HCT116 (cell line): Measurements from ENCODE around the gene G0S2. TPM values are rescaled to one million over a fixed set of nuclear protein-coding genes. Genes with fewer than 3 reads are reported as not detected.
A peak's percentile ranks its signal among the peaks of the same experiment; 100 is the strongest.

ENCODE experiments used
- ATAC-seq: fragments of 200-7000 bp; cut with Tn5 transposase; 2 replicates; pipeline ENCODE4 v1.9.1; 2020; ENCODE audit warnings: mild to moderate bottlenecking, moderate library complexity
- BruUV-seq: library from RNA; stranded (reverse); fragments of 400-500 nt; replicated peaks from 2 replicates; lab custom pipeline; 2021; lab: Mats Ljungman, UMichigan
- CTCF ChIA-PET: fragments of 300-600 bp; sonication (Branson Sonifier 250); formaldehyde crosslinking; loops from one replicate; lab custom pipeline; 2021; ENCODE audit warnings: antibody characterized with exemption; lab: Charles Lee
- POLR2A ChIA-PET: fragments of 300-600, 350-600 bp; sonication (Branson Sonifier 250); formaldehyde crosslinking; loops from one replicate; lab custom pipeline; 2021; ENCODE audit warnings: antibody characterized with exemption; lab: Charles Lee
- RAD21 ChIA-PET, 2 experiments: fragments of 300-600 bp; sonication (Branson Sonifier 250); formaldehyde crosslinking; loops; one replicate each; lab custom pipeline; 2023; ENCODE audit warnings: low total read pairs in 2 of 2; ENCODE audit not compliant: uncharacterized antibody in 2 of 2, unreplicated experiment in 2 of 2, low non-redundant PET in 1 of 2; lab: Charles Lee
- DNase-seq: peaks from one replicate; pipeline ENCODE4 v3.0.0-alpha.2; 2010; ENCODE audit warnings: low read depth, low spot score
- H2AFZ ChIP-seq: fragments of 200-600 bp; shearing (Covaris generic), sonication (generic); 2 replicates; pipeline ENCODE4 v1.6.1; 2017; ENCODE audit warnings: low read depth, mixed run types, mixed read lengths, antibody characterized with exemption, low read length; ENCODE audit not compliant: poor library complexity, severe bottlenecking
- H3K27ac ChIP-seq: 2 replicates; pipeline ENCODE4 v1.5.1; 2012; ENCODE audit warnings: low read depth, low read length
- H3K27me3 ChIP-seq: fragments of 200-600 bp; sonication (generic); 2 replicates; pipeline ENCODE4 v1.6.1; 2016; ENCODE audit warnings: mixed run types, low read length, mixed read lengths; ENCODE audit not compliant: insufficient read depth
- H3K36me3 ChIP-seq, 2 experiments: fragments of 200-500 bp in 1 of 2; fragments of 200-600 bp in 1 of 2; sonication (Bioruptor generic) in 1 of 2; sonication (generic) in 1 of 2; 2 replicates each; pipeline versions ENCODE4 v1.5.1 to v1.6.1; 2014 to 2016; ENCODE audit warnings: low read length in 2 of 2, inconsistent platforms in 1 of 2, mixed read lengths in 1 of 2, mixed run types in 1 of 2; ENCODE audit not compliant: insufficient read depth in 2 of 2, control insufficient read depth in 1 of 2
- H3K4me1 ChIP-seq, 2 experiments: fragments of 200-600 bp in 1 of 2; sonication (generic) in 1 of 2; 2 replicates each; pipeline versions ENCODE4 v1.5.1 to v1.6.1; 2012 to 2017; ENCODE audit warnings: low read length in 2 of 2, inconsistent platforms in 1 of 2, mild to moderate bottlenecking in 1 of 2, mixed read lengths in 1 of 2, mixed run types in 1 of 2, moderate library complexity in 1 of 2; ENCODE audit not compliant: insufficient read depth in 2 of 2, control insufficient read depth in 1 of 2
- H3K4me2 ChIP-seq: fragments of 200-600 bp; sonication (generic); 2 replicates; pipeline ENCODE4 v1.6.1; 2017; ENCODE audit warnings: mixed run types, low read length, mixed read lengths
- H3K4me3 ChIP-seq, 2 experiments: fragments of 200-600 bp in 1 of 2; sonication (generic) in 1 of 2; replicated peaks in 1 of 2; 2 replicates each; pipeline ENCODE4 v1.5.1; 2011 to 2016; ENCODE audit warnings: low read length in 2 of 2, control low read depth in 1 of 2, low read depth in 1 of 2, mild to moderate bottlenecking in 1 of 2, mixed read lengths in 1 of 2, mixed run types in 1 of 2
- H3K79me2 ChIP-seq: fragments of 200-600 bp; sonication (generic); 2 replicates; pipeline ENCODE4 v1.6.1; 2017; ENCODE audit warnings: mild to moderate bottlenecking, mixed run types, low read length, moderate library complexity, mixed read lengths; ENCODE audit not compliant: insufficient read depth
- H3K9ac ChIP-seq: fragments of 200-600 bp; sonication (generic); 2 replicates; pipeline ENCODE4 v1.6.1; 2016; ENCODE audit warnings: low read length, mixed read lengths
- H3K9me2 ChIP-seq: fragments of 200-600 bp; sonication (generic), shearing (Covaris generic); 2 replicates; pipeline ENCODE4 v1.6.1; 2017; ENCODE audit warnings: mixed run types, mild to moderate bottlenecking, moderate library complexity; ENCODE audit not compliant: insufficient read depth
- H3K9me3 ChIP-seq, 2 experiments: fragments of 200-500 bp in 1 of 2; fragments of 200-600 bp in 1 of 2; sonication (Bioruptor generic) in 1 of 2; sonication (generic) in 1 of 2; 2 replicates each; pipeline ENCODE4 v1.6.1; 2014 to 2017; ENCODE audit warnings: low read length in 2 of 2, mixed read lengths in 2 of 2, inconsistent platforms in 1 of 2, low read depth in 1 of 2, mild to moderate bottlenecking in 1 of 2, mixed run types in 1 of 2, moderate library complexity in 1 of 2; ENCODE audit not compliant: control insufficient read depth in 1 of 2, insufficient read depth in 1 of 2
- H4K20me1 ChIP-seq: fragments of 200-600 bp; sonication (generic), shearing (Covaris generic); 2 replicates; pipeline ENCODE4 v1.6.1; 2017; ENCODE audit warnings: mixed run types, mild to moderate bottlenecking, moderate library complexity; ENCODE audit not compliant: insufficient read depth
- CEBPB ChIP-seq: IDR thresholded peaks from 2 replicates; pipeline ENCODE4 v1.6.1; 2012; ENCODE audit warnings: low read depth
- EGR1 ChIP-seq: IDR thresholded peaks from 2 replicates; pipeline ENCODE4 v1.6.1; 2012; ENCODE audit warnings: low read depth
- ELF1 ChIP-seq: IDR thresholded peaks from 2 replicates; pipeline ENCODE4 v1.6.1; 2012; ENCODE audit warnings: low read depth, borderline replicate concordance
- EZH2 ChIP-seq: fragments of 200-600 bp; sonication (generic); IDR thresholded peaks from 2 replicates; pipeline ENCODE4 v1.6.1; 2017; ENCODE audit warnings: antibody characterized with exemption, mixed run types
- FOSL1 ChIP-seq: IDR thresholded peaks from 2 replicates; pipeline ENCODE4 v1.6.1; 2012; ENCODE audit warnings: low read depth
- JUND ChIP-seq: IDR thresholded peaks from 2 replicates; pipeline ENCODE4 v1.6.1; 2012
- POLR2A ChIP-seq: IDR thresholded peaks from 2 replicates; pipeline ENCODE4 v1.7.0; 2011; ENCODE audit warnings: borderline replicate concordance; ENCODE audit not compliant: insufficient read depth, insufficient read length; ENCODE audit errors: extremely low read depth
- SIN3A ChIP-seq: IDR thresholded peaks from 2 replicates; pipeline ENCODE4 v1.6.1; 2012; ENCODE audit warnings: low read depth
- SP1 ChIP-seq: IDR thresholded peaks from 2 replicates; pipeline ENCODE4 v1.6.1; 2012; ENCODE audit warnings: low read depth
- SRF ChIP-seq: IDR thresholded peaks from 2 replicates; pipeline ENCODE4 v1.6.1; 2012; ENCODE audit warnings: low read depth
- YY1 ChIP-seq: IDR thresholded peaks from 2 replicates; pipeline ENCODE4 v1.6.1; 2011; ENCODE audit warnings: low read length, low read depth, moderate library complexity, mild to moderate bottlenecking; ENCODE audit not compliant: insufficient replicate concordance; ENCODE audit errors: extremely low read depth
- ZFX ChIP-seq: fragments of 450-650 bp; IDR thresholded peaks from 2 replicates; pipeline ENCODE4 v1.6.1; 2017
- ZNF274 ChIP-seq: fragments of 200-500 bp; sonication (Bioruptor generic); IDR thresholded peaks from 2 replicates; pipeline ENCODE4 v1.6.1; 2014; ENCODE audit warnings: mild to moderate bottlenecking, low read depth, low read length, inconsistent platforms
- intact Hi-C: fragments of 100-400 bp; cut with micrococcal nuclease; formaldehyde crosslinking; loops from 2 replicates; pipeline ENCODE4 v1.10.0; 2022
- total RNA-seq: library from RNA; stranded (reverse); gene quantifications from one replicate; pipeline ENCODE4 v1.2.1, GENCODE V29; 2021; ENCODE audit not compliant: unreplicated experiment
- TF ChIP-seq, protein P1 (sequence below), 3 experiments: fragments of 200-600 bp in 1 of 3; sonication (generic) in 1 of 3; IDR thresholded peaks in 2 of 3; conservative IDR thresholded peaks in 1 of 3; 2 replicates each; pipeline ENCODE4 v1.5.1; 2012 to 2017; ENCODE audit warnings: low read depth in 2 of 3, low read length in 2 of 3, antibody characterized with exemption in 1 of 3, borderline replicate concordance in 1 of 3, control low read depth in 1 of 3, mild to moderate bottlenecking in 1 of 3, mixed read lengths in 1 of 3, mixed run types in 1 of 3, moderate library complexity in 1 of 3; ENCODE audit not compliant: insufficient read depth in 1 of 3
- TF ChIP-seq, protein P2 (sequence below): IDR thresholded peaks from 2 replicates; pipeline ENCODE4 v1.6.1; 2012; ENCODE audit warnings: low read depth

The G0S2 gene
- total RNA-seq, 1 experiment from 2014 or later: not detected

DNA sequence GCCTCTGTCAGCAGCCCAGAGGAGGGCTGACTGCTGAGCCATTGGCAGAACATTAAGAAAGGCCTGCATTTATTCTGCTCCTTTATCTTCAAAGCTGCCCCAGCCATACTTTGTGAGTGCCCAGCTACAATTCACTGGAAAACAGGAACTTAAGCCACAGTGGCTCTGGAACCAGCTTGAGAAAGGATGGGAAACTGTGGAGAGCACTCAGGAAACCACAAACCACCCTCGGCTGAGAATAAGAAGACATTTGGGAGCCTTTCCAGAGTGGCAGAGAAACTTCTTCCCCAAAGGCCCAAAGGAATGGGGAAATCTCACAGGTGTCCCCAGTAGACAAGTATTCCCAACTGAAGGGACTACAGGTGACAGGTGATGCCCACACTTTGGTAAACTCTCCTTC, 24.8 kb upstream of the G0S2 start:
- Histone ChIP-seq H3K27me3 (no peaks in the 10 kb centered on the region), H3K27ac (0 out of 2 replicates have a peak overlapping the region, but pooled peaks have one; percentile 46), H3K36me3 (peaks cover 0 to 7% of the 10 kb centered on the region in 2 experiments; a peak in 1 of 4 replicates), H3K9ac (peak overlapping the region; percentile 72), H3K4me1 (peaks cover 58 to 82% of the 10 kb centered on the region in 2 experiments), H2AFZ (no peak overlapping the region), H3K4me3 (peak overlapping the region in 1 of 2 experiments; percentile 57; a peak in 3 of 4 replicates), H4K20me1 (no peaks in the 10 kb centered on the region), H3K9me3 (no peaks in the 10 kb centered on the region), H3K4me2 (peak overlapping the region; percentile 88), H3K9me2 (no peaks in the 10 kb centered on the region)
- no peak for DNase-seq
- intact Hi-C loops: no loop called here
- ATAC-seq: no peak
- POLR2A ChIA-PET: interaction anchor here (1.5 kb wide), 1 partner anchor 84 kb away, joined by 3 read pairs; no protein-coding TSS in a partner anchor
- no peak for TF ChIP-seq ZFX
- TF ChIP-seq EZH2: no peak
- no peak for TF ChIP-seq FOSL1
- TF ChIP-seq SIN3A: no peak
- TF ChIP-seq YY1: no peak
- TF ChIP-seq ZNF274: no peak
- TF ChIP-seq EGR1: no peak
- no peak for TF ChIP-seq SRF
- TF ChIP-seq, protein P1, sequence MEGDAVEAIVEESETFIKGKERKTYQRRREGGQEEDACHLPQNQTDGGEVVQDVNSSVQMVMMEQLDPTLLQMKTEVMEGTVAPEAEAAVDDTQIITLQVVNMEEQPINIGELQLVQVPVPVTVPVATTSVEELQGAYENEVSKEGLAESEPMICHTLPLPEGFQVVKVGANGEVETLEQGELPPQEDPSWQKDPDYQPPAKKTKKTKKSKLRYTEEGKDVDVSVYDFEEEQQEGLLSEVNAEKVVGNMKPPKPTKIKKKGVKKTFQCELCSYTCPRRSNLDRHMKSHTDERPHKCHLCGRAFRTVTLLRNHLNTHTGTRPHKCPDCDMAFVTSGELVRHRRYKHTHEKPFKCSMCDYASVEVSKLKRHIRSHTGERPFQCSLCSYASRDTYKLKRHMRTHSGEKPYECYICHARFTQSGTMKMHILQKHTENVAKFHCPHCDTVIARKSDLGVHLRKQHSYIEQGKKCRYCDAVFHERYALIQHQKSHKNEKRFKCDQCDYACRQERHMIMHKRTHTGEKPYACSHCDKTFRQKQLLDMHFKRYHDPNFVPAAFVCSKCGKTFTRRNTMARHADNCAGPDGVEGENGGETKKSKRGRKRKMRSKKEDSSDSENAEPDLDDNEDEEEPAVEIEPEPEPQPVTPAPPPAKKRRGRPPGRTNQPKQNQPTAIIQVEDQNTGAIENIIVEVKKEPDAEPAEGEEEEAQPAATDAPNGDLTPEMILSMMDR (IDR thresholded peaks at IDR 0.05 in 2 of 3, conservative IDR thresholded peaks at IDR 0.05 in 1 of 3; ENCODE audit: borderline replicate concordance in 1 of 3, insufficient read depth in 1 of 3, low read depth in 2 of 3, low read length in 2 of 3): no peak
- TF ChIP-seq JUND: no peak
- TF ChIP-seq, protein P2, sequence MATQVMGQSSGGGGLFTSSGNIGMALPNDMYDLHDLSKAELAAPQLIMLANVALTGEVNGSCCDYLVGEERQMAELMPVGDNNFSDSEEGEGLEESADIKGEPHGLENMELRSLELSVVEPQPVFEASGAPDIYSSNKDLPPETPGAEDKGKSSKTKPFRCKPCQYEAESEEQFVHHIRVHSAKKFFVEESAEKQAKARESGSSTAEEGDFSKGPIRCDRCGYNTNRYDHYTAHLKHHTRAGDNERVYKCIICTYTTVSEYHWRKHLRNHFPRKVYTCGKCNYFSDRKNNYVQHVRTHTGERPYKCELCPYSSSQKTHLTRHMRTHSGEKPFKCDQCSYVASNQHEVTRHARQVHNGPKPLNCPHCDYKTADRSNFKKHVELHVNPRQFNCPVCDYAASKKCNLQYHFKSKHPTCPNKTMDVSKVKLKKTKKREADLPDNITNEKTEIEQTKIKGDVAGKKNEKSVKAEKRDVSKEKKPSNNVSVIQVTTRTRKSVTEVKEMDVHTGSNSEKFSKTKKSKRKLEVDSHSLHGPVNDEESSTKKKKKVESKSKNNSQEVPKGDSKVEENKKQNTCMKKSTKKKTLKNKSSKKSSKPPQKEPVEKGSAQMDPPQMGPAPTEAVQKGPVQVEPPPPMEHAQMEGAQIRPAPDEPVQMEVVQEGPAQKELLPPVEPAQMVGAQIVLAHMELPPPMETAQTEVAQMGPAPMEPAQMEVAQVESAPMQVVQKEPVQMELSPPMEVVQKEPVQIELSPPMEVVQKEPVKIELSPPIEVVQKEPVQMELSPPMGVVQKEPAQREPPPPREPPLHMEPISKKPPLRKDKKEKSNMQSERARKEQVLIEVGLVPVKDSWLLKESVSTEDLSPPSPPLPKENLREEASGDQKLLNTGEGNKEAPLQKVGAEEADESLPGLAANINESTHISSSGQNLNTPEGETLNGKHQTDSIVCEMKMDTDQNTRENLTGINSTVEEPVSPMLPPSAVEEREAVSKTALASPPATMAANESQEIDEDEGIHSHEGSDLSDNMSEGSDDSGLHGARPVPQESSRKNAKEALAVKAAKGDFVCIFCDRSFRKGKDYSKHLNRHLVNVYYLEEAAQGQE: no peak
- no peak for TF ChIP-seq SP1
- no peak for TF ChIP-seq CEBPB
- TF ChIP-seq ELF1: no peak
- TF ChIP-seq POLR2A: no peak
- TF ChIP-seq, all 23 proteins: peak for 0
- CTCF ChIA-PET: interaction anchor here (1.3 to 2.1 kb wide), 2 partner anchors 23 to 40 kb away, joined by 4 to 8 read pairs; no protein-coding TSS in a partner anchor
- RAD21 ChIA-PET: no interaction called here
- H3K79me2 ChIP-seq: 0 out of 2 replicates have a peak, but pooled peaks cover 6% of the 10 kb centered on the region
- no TSS peak for BruUV-seq
